NCI-H82 treated with DMSO at 0.1 percent for 48 hours (cell line): Measurements from ENCODE around the gene TRAPPC11.

Source experiments
- DNase-seq: peaks from one replicate; lab custom pipeline; 2025; ENCODE audit not compliant: unreplicated experiment; lab: John Stamatoyannopoulos, UW

Gene TRAPPC11

GRCh38 chr4:183755596-183755995 lies 96.5 kb downstream of the TRAPPC11 start:
- DNase-seq: no peak

DNA sequence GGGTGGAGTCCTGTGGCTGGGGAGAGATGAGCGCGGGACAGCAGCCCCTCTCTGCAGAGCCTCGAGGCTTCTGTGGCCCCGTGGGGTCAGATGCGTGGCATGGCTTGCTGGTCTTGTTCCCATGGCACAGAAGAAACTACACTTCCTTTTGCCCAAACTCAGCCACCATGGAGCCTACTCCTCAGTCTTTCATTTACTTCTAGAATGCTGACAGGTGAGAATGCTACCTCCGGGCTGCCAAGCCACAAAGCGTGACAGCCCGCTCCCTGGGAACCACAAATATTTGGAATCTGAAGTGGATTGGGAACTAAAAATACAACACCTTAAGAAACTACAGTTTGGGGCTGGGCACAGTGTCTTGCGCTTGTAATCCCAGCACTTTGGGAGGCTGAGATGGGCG lies 98.0 kb downstream of the TRAPPC11 start:
- no peak for DNase-seq

DNA sequence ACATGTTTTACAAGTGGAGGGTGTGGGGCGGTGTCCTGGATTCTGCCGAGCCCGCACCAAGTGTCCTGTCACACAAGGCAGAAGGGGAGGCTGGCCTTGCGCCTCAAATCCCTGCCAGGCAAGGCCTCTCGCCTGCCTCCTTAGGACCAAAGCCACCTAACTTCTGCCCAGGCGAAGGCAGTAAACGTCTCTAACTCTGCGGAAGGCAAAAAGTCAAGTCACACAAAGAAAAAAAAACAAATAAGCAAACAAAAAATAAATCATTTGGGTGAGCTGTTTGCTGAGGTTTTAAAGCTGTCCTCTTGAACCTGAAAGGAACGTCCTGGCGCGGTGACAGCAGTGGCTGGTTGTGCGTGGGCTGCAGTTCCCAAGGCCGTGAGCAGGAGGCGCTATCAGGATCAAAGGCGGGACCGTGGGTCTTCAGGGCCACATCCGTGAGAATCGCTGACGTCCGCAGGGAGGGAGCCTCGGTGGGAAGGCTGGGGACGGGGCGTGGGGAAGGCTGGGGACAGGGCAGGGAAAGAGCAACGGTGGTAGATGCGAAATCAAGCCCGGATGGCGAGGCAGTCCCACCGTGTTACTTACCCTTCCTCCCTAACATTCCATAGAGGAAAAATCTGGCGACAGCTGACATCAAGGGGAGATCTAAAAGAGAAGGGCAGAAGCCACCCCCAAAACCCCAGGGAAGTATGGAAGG lies 99.1 kb downstream of the TRAPPC11 start:
- DNase-seq: no peak

- DNase-seq: no peak
These were observed 99.8 kb downstream of the TRAPPC11 start for GRCh38 chr4:183758758-183759447.

DNA sequence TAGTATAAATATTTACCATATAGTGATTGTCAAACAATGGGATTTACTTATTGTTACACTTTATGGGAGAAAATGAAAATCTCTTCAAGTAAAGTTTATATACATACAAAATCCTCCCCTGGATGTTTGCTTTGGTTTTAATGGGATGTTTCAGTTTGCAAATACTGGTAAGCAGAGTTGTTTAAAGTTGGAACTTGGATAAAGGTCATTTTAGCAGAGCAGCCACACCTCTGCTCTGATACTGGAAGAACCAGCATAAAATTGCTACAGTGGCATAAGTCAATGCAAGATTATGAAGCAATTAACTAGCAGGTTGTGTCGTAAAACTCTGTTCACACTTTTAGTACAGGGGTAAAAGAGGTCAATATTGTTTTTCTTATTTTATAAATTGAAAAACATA lies 101.2 kb downstream of the TRAPPC11 start:
- DNase-seq: no peak
